Measurements from ENCODE around the gene CD79A. TPM values are rescaled to one million over a fixed set of nuclear protein-coding genes. Genes with fewer than 3 reads are reported as not detected.

Gene CD79A
- total and polyA plus RNA-seq, 2 donors (not counting 3 experiments of a cell fraction or from before 2014, with no cell fraction given): 0.32 TPM; not detected in 1

DNA sequence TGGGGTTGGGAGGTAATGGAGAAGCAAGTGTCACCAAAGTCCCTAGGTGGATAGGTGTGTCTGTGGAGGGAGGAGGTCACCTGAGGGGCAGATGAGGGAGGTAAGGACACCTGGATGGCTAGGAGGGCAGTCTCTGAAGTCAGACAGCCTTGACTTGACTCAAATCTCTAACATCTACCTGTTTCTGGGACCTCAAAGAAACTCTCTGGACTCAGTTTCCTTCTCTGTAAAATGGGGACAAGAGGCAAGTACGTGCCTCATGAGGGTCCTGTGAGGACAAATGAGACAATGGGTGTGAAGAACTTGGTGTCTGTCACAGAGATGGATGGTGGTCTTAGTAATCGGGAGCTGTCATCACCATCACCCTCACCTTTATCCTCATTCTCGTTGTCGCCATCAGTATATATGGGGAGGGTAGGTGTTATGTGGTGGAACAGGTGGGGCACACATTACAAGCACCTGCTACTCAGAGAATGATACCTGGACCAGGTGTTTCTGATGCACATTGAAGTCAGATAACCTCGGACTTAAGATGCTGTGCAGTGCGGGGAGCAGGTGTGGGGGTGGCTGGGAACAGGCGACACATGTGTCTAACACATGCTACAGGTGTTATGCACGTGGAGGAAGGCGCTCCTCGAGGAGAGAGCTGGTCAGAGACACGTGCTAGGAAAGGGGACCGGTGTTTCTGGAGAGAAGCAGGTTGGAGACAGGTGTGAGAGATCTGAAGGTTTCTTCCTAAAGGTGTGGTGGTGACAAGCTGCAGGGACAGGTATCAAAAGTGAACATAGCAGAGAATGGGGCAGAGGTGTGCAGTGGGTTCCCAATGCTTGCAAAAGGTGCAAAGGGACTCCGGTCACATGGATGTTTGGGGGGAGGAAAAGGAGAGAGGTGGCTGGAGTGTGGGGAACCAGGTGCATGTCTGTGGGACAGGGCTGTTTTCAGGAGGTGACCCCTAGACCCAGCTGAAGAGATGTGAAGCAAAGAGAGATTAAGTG lies 47.4 kb downstream of the CD79A start:
- no peaks in the 10 kb centered on the region for H3K4me1 ChIP-seq (ENCODE audit: control insufficient read depth, extremely low read depth, insufficient read depth, low read length)
- no peak for TF ChIP-seq POLR2AphosphoS5 (IDR thresholded peaks at IDR 0.05; ENCODE audit: insufficient read depth, low read depth, low read length)
- TF ChIP-seq, protein P1, sequence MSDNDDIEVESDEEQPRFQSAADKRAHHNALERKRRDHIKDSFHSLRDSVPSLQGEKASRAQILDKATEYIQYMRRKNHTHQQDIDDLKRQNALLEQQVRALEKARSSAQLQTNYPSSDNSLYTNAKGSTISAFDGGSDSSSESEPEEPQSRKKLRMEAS (IDR thresholded peaks at IDR 0.05; ENCODE audit: insufficient read depth, insufficient read length): no peak
- no peaks in the 10 kb centered on the region for H3K9me1 ChIP-seq (replicated peaks; ENCODE audit: control insufficient read depth, extremely low read depth, insufficient read depth, low read length)
- FAIRE-seq (no peak), DNase-seq (ENCODE audit: low read depth, low spot score) (no peak)
- H3K4me3 ChIP-seq (replicated peaks in 1 of 3; ENCODE audit: insufficient read depth in 1 of 3, low read depth in 1 of 3, low read length in 3 of 3): no peak overlapping the region
- H3K4me2 ChIP-seq (ENCODE audit: insufficient read depth, low read length): no peak overlapping the region
- intact Hi-C loops (cut with micrococcal nuclease) (no loop called here), dilution Hi-C loops (cut with MboI; ENCODE audit: extremely low pct_ligation_motif_present, low sequenced_read_pairs) (no loop called here)
- no peaks in the 10 kb centered on the region for H4K20me1 ChIP-seq (replicated peaks; ENCODE audit: control insufficient read depth, extremely low read depth, insufficient read depth, low read length)
- no peaks in the 10 kb centered on the region for H3K36me3 ChIP-seq (ENCODE audit: control insufficient read depth in 2 of 2, extremely low read depth in 1 of 2, insufficient read depth in 2 of 2, low read length in 2 of 2)
- ChIA-PET CTCF (no interaction called here), POLR2A (no interaction called here)
- no peak overlapping the region for H3K9ac ChIP-seq (replicated peaks; ENCODE audit: extremely low read depth, insufficient read depth, low read length)
- H2AFZ ChIP-seq (ENCODE audit: low read depth, low read length): no peak overlapping the region
- no TSS peak for BruUV-seq (replicated peaks)
- no peak overlapping the region for H3K27ac ChIP-seq (ENCODE audit: insufficient read depth, low read depth, low read length)
- no peaks in the 10 kb centered on the region for H3K79me2 ChIP-seq (ENCODE audit: control insufficient read depth, insufficient read depth, low read length)
- H3K27me3 ChIP-seq (ENCODE audit: control insufficient read depth in 2 of 2, insufficient read depth in 2 of 2, low read length in 2 of 2): peaks cover 58 to 60% of the 10 kb centered on the region in 2 experiments
- no peaks in the 10 kb centered on the region for H3K9me3 ChIP-seq (replicated peaks; ENCODE audit: control insufficient read depth, insufficient read depth, low read length)

DNA sequence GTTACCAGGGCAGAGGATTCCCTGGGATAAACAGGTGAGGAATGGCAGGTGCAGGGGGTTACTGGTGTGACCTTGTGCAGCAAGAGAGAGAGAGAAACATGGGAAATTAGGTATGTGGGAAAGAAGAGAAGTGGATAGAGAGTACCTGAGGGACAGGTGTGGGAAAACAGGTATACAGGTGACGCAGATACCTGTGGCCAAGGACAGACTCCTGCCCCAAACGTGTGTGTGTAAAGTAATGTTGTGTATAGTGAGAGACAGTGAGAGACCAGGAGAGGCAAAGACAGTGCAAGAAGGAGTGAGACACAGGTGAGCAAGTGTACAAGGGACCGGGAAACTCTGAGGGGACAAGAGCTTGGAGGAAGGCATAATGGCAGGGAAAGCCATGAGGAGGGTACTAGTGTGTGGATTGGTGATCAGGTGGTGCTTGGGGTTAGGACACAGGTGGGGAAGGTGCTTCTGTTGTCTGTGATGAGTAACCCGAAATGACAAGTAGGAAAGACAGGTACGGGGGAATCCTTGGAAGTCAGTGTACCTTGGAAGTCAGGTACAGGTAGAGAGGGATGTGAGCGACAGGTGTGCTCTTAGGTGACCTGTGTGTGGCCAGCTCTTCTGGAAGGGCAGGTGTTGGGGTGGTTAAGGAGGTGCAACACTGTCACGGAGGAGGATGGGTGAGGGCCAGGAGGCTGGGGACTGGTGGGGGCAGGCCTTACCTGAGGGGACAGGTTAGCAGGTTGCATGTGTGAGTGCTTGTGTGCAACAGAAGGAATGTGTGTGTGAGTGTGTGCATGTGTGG lies 48.3 kb downstream of the CD79A start:
- CTCF ChIA-PET: no interaction called here
- Histone ChIP-seq H3K4me3 (replicated peaks in 1 of 3; ENCODE audit: insufficient read depth in 1 of 3, low read depth in 1 of 3, low read length in 3 of 3) (no peak overlapping the region), H3K27ac (ENCODE audit: insufficient read depth, low read depth, low read length) (no peak overlapping the region), H3K79me2 (ENCODE audit: control insufficient read depth, insufficient read depth, low read length) (no peaks in the 10 kb centered on the region), H3K4me2 (ENCODE audit: insufficient read depth, low read length) (no peak overlapping the region), H3K4me1 (ENCODE audit: control insufficient read depth, extremely low read depth, insufficient read depth, low read length) (no peaks in the 10 kb centered on the region), H3K9me3 (replicated peaks; ENCODE audit: control insufficient read depth, insufficient read depth, low read length) (no peaks in the 10 kb centered on the region), H3K36me3 (ENCODE audit: control insufficient read depth in 2 of 2, extremely low read depth in 1 of 2, insufficient read depth in 2 of 2, low read length in 2 of 2) (no peaks in the 10 kb centered on the region), H2AFZ (ENCODE audit: low read depth, low read length) (no peak overlapping the region), H3K9ac (replicated peaks; ENCODE audit: extremely low read depth, insufficient read depth, low read length) (no peak overlapping the region), H3K27me3 (ENCODE audit: control insufficient read depth in 2 of 2, insufficient read depth in 2 of 2, low read length in 2 of 2) (peaks cover 64 to 69% of the 10 kb centered on the region in 2 experiments), H3K9me1 (replicated peaks; ENCODE audit: control insufficient read depth, extremely low read depth, insufficient read depth, low read length) (no peaks in the 10 kb centered on the region), H4K20me1 (replicated peaks; ENCODE audit: control insufficient read depth, extremely low read depth, insufficient read depth, low read length) (no peaks in the 10 kb centered on the region)
- POLR2A ChIA-PET: no interaction called here
- no peak for TF ChIP-seq GATA2 (IDR thresholded peaks at IDR 0.05; ENCODE audit: insufficient read depth, insufficient read length, low read depth, low read length)
- no peak for TF ChIP-seq POLR2A (IDR thresholded peaks at IDR 0.05; ENCODE audit: low read depth, low read length)
- TF ChIP-seq, protein P1 (IDR thresholded peaks at IDR 0.05; ENCODE audit: insufficient read depth, insufficient read length): no peak
- no peak for TF ChIP-seq JUN (IDR thresholded peaks at IDR 0.05; ENCODE audit: borderline replicate concordance, insufficient read depth, insufficient read length, low read depth)
- no peak for TF ChIP-seq FOS (IDR thresholded peaks at IDR 0.05; ENCODE audit: borderline replicate concordance, insufficient read depth, low read length)
- no peak for TF ChIP-seq MYC (IDR thresholded peaks at IDR 0.05; ENCODE audit: low read depth, low read length)
- no peak for TF ChIP-seq POLR2AphosphoS5 (IDR thresholded peaks at IDR 0.05; ENCODE audit: insufficient read depth, low read depth, low read length)
- no peak for TF ChIP-seq EZH2 (IDR thresholded peaks at IDR 0.05; ENCODE audit: borderline replicate concordance, low read depth, low read length, severe bottlenecking)
- TF ChIP-seq, protein P2, sequence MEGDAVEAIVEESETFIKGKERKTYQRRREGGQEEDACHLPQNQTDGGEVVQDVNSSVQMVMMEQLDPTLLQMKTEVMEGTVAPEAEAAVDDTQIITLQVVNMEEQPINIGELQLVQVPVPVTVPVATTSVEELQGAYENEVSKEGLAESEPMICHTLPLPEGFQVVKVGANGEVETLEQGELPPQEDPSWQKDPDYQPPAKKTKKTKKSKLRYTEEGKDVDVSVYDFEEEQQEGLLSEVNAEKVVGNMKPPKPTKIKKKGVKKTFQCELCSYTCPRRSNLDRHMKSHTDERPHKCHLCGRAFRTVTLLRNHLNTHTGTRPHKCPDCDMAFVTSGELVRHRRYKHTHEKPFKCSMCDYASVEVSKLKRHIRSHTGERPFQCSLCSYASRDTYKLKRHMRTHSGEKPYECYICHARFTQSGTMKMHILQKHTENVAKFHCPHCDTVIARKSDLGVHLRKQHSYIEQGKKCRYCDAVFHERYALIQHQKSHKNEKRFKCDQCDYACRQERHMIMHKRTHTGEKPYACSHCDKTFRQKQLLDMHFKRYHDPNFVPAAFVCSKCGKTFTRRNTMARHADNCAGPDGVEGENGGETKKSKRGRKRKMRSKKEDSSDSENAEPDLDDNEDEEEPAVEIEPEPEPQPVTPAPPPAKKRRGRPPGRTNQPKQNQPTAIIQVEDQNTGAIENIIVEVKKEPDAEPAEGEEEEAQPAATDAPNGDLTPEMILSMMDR (IDR thresholded peaks at IDR 0.05; ENCODE audit: extremely low read depth in 1 of 2, insufficient read depth in 1 of 2, low read depth in 1 of 2, low read length in 2 of 2): no peak
- no TSS peak for BruUV-seq (replicated peaks)
- intact Hi-C loops (cut with micrococcal nuclease): no loop called here
- no peak for FAIRE-seq
- no peak for DNase-seq (ENCODE audit: low read depth, low spot score)
- dilution Hi-C loops (cut with MboI; ENCODE audit: extremely low pct_ligation_motif_present, low sequenced_read_pairs): no loop called here
